NCI-H526 (cell line): ENCODE measurements around the gene SMYD4.
"Not testable (repeated sequence)": the region's sequence is repeated elsewhere in the genome, so short reads cannot be mapped to it uniquely, and the experiment has no call there.

Experiments used
- DNase-seq, 2 experiments: peaks; one replicate each; lab custom pipeline; 2025; lab: John Stamatoyannopoulos, UW

Gene SMYD4

GRCh38 chr17:1783271-1783670 is 46.4 kb downstream of the SMYD4 start:
- no peak for DNase-seq

- DNase-seq = no peak
Measured at GRCh38 chr17:1782171-1782567, 47.5 kb downstream of the SMYD4 start.

- DNase-seq = no peak
Measured at GRCh38 chr17:1779571-1780131, 50.1 kb downstream of the SMYD4 start.

- DNase-seq = no peak
Measured at GRCh38 chr17:1776857-1777256, 52.8 kb downstream of the SMYD4 start.

GRCh38 chr17:1776328-1776727 is 53.4 kb downstream of the SMYD4 start:
- no peak for DNase-seq

GRCh38 chr17:1774390-1775176 is 55.1 kb downstream of the SMYD4 start:
- DNase-seq = no peak

GRCh38 chr17:1773696-1774181 is 56.0 kb downstream of the SMYD4 start:
- DNase-seq = no peak

- not testable (repeated sequence) for DNase-seq
Measured at GRCh38 chr17:1773000-1773695, 56.6 kb downstream of the SMYD4 start.

GRCh38 chr17:1769822-1770477 is 59.8 kb downstream of the SMYD4 start:
- DNase-seq = peak; percentile 16 to 42

- no peak for DNase-seq
Measured at GRCh38 chr17:1767358-1767757, 62.3 kb downstream of the SMYD4 start.

- no peak for DNase-seq
Measured at GRCh38 chr17:1766382-1767135, 63.1 kb downstream of the SMYD4 start.

- DNase-seq = no peak
Measured at GRCh38 chr17:1765576-1765975, 64.1 kb downstream of the SMYD4 start.

- not testable (repeated sequence) for DNase-seq
Measured at GRCh38 chr17:1764705-1765104, 65.0 kb downstream of the SMYD4 start.

GRCh38 chr17:1764284-1764683 is 65.4 kb downstream of the SMYD4 start:
- DNase-seq = no peak

GRCh38 chr17:1762901-1763898 is 66.5 kb downstream of the SMYD4 start:
- no peak for DNase-seq

- no peak for DNase-seq
Measured at GRCh38 chr17:1762233-1762900, 67.3 kb downstream of the SMYD4 start.

- no peak for DNase-seq
Measured at GRCh38 chr17:1759529-1759928, 70.2 kb downstream of the SMYD4 start.

- DNase-seq = no peak
Measured at GRCh38 chr17:1758807-1759206, 70.9 kb downstream of the SMYD4 start.

GRCh38 chr17:1755827-1756262 is 73.9 kb downstream of the SMYD4 start:
- no peak for DNase-seq
